ENCODE data around the gene PMM2. TPM values are rescaled to one million over a fixed set of nuclear protein-coding genes. Genes with fewer than 3 reads are reported as not detected.

The PMM2 gene
- total and polyA plus RNA-seq, 2 donors (not counting 1 experiment from before 2014, with no cell fraction given) = 15.8 to 47.5 TPM

DNA sequence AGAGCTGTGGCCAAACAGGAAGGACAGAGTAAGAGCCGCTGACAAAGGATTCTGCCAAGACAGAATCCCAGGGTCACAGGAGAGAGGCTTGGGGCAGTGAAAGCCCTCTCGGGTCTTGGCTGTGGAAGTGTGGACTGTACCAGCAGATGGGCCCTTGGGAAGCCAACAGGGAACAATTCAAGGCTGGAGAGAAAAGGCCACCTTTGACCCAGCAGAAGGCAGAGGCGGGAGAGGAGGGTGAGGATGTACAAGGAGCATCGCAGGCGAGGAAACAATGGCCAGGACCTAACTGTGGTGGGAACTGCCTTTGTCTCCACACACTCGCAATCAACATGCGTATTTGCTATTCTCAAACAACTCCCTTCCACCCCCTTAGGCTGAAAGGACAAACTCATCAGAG lies 55.5 kb downstream of the PMM2 start:
- H3K4me1 ChIP-seq (ENCODE audit: control insufficient read depth in 2 of 2, insufficient read depth in 2 of 2, low read length in 2 of 2) = peaks cover 7 to 9% of the 10 kb centered on the region in 2 donors
- no peak overlapping the region for H3K27ac ChIP-seq (ENCODE audit: low read length in 2 of 2)
- H3K9me3 ChIP-seq (ENCODE audit: control extremely low read depth in 1 of 3, control insufficient read depth in 2 of 3, insufficient read depth in 1 of 3, low read length in 2 of 3) = no peaks in the 10 kb centered on the region
- H3K4me2 ChIP-seq (replicated peaks; ENCODE audit: low read depth, low read length, poor library complexity, severe bottlenecking) = no peak overlapping the region
- no peak overlapping the region for H3K4me3 ChIP-seq (ENCODE audit: control extremely low read depth in 1 of 5, extremely low read depth in 1 of 5, insufficient read depth in 1 of 5, low read depth in 2 of 5, low read length in 4 of 5)
- Mint-ChIP-seq H3K27me3 (no peaks in the 10 kb centered on the region), H3K27ac (no peak overlapping the region), H3K4me3 (no peak overlapping the region), H3K4me1 (peaks cover 22% of the 10 kb centered on the region), H3K9me3 (ENCODE audit: insufficient read depth) (no peaks in the 10 kb centered on the region)
- no peak overlapping the region for H3K9ac ChIP-seq (ENCODE audit: low read length)
- H3K27me3 ChIP-seq (replicated peaks in 1 of 4; ENCODE audit: control extremely low read depth in 1 of 4, control insufficient read depth in 3 of 4, insufficient read depth in 4 of 4, low read length in 3 of 4) = no peaks in the 10 kb centered on the region
- 99% methylated on average over 5 of the region's 7 CpGs for WGBS (ENCODE audit: insufficient coverage)
- H3K79me2 ChIP-seq (ENCODE audit: control insufficient read depth, insufficient read depth, low read length) = peaks cover 2% of the 10 kb centered on the region
- intact Hi-C loops (cut with micrococcal nuclease) = no loop called here
- TF ChIP-seq, protein P1, sequence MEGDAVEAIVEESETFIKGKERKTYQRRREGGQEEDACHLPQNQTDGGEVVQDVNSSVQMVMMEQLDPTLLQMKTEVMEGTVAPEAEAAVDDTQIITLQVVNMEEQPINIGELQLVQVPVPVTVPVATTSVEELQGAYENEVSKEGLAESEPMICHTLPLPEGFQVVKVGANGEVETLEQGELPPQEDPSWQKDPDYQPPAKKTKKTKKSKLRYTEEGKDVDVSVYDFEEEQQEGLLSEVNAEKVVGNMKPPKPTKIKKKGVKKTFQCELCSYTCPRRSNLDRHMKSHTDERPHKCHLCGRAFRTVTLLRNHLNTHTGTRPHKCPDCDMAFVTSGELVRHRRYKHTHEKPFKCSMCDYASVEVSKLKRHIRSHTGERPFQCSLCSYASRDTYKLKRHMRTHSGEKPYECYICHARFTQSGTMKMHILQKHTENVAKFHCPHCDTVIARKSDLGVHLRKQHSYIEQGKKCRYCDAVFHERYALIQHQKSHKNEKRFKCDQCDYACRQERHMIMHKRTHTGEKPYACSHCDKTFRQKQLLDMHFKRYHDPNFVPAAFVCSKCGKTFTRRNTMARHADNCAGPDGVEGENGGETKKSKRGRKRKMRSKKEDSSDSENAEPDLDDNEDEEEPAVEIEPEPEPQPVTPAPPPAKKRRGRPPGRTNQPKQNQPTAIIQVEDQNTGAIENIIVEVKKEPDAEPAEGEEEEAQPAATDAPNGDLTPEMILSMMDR (IDR thresholded peaks at IDR 0.05) = no peak
- TF ChIP-seq EZH2 (IDR thresholded peaks at IDR 0.05; ENCODE audit: borderline replicate concordance, insufficient read depth, low read depth, low read length, poor library complexity, severe bottlenecking) = no peak
- peaks cover 0 to 31% of the 10 kb centered on the region in 2 experiments for H3K36me3 ChIP-seq (replicated peaks in 1 of 2; ENCODE audit: control extremely low read depth in 1 of 2, control insufficient read depth in 1 of 2, extremely low read depth in 1 of 2, insufficient read depth in 2 of 2, low read length in 1 of 2)
- H2AFZ ChIP-seq (ENCODE audit: insufficient read depth, low read depth, low read length, poor library complexity, severe bottlenecking) = no peak overlapping the region
- DNase-seq (no peak), ATAC-seq (ENCODE audit: low read depth) (no peak)
- ChIA-PET CTCF (interaction anchor here (1.0 to 2.0 kb wide), 2 partner anchors 20 to 27 kb away, joined by 3 to 10 read pairs; no protein-coding TSS in a partner anchor), POLR2A (no interaction called here)
- H4K20me1 ChIP-seq (ENCODE audit: control insufficient read depth, insufficient read depth, low read length, poor library complexity, severe bottlenecking) = peaks cover 9% of the 10 kb centered on the region

DNA sequence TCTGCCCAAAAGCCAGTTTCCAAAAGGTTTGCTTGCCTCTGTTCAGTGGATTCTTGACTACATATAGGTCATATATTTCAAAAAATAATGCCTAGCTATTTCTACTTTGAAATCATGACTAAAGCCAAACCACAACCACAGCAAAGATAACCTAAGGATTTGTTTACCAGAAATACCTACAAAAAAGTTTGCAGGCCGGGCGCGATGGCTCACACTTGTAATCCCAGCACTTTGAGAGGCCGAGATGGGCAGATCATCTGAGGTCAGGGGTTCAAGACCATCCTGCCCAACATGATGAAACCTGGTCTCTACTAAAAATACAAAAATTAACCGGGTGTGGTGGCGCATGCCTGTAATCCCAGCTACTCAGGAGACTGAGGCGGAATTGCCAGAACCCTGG lies 56.0 kb downstream of the PMM2 start:
- Histone ChIP-seq H3K36me3 (replicated peaks in 1 of 2; ENCODE audit: control extremely low read depth in 1 of 2, control insufficient read depth in 1 of 2, extremely low read depth in 1 of 2, insufficient read depth in 2 of 2, low read length in 1 of 2) (peaks cover 0 to 34% of the 10 kb centered on the region in 2 experiments), H3K79me2 (ENCODE audit: control insufficient read depth, insufficient read depth, low read length) (peaks cover 4% of the 10 kb centered on the region), H3K27me3 (replicated peaks in 1 of 4; ENCODE audit: control extremely low read depth in 1 of 4, control insufficient read depth in 3 of 4, insufficient read depth in 4 of 4, low read length in 3 of 4) (no peaks in the 10 kb centered on the region), H3K9me3 (ENCODE audit: control extremely low read depth in 1 of 3, control insufficient read depth in 2 of 3, insufficient read depth in 1 of 3, low read length in 2 of 3) (no peaks in the 10 kb centered on the region), H4K20me1 (ENCODE audit: control insufficient read depth, insufficient read depth, low read length, poor library complexity, severe bottlenecking) (peaks cover 14% of the 10 kb centered on the region), H3K27ac (ENCODE audit: low read length in 2 of 2) (no peak overlapping the region), H2AFZ (ENCODE audit: insufficient read depth, low read depth, low read length, poor library complexity, severe bottlenecking) (no peak overlapping the region), H3K9ac (ENCODE audit: low read length) (no peak overlapping the region), H3K4me2 (replicated peaks; ENCODE audit: low read depth, low read length, poor library complexity, severe bottlenecking) (no peak overlapping the region), H3K4me1 (ENCODE audit: control insufficient read depth in 2 of 2, insufficient read depth in 2 of 2, low read length in 2 of 2) (peaks cover 7 to 9% of the 10 kb centered on the region in 2 donors), H3K4me3 (ENCODE audit: control extremely low read depth in 1 of 5, extremely low read depth in 1 of 5, insufficient read depth in 1 of 5, low read depth in 2 of 5, low read length in 4 of 5) (no peak overlapping the region)
- no peaks in the 10 kb centered on the region for H3K27me3 Mint-ChIP-seq
- peaks cover 22% of the 10 kb centered on the region for H3K4me1 Mint-ChIP-seq
- DNase-seq (no peak), ATAC-seq (ENCODE audit: low read depth) (no peak)
- TF ChIP-seq, protein P1 (IDR thresholded peaks at IDR 0.05) = no peak
- no peak for TF ChIP-seq EZH2 (IDR thresholded peaks at IDR 0.05; ENCODE audit: borderline replicate concordance, insufficient read depth, low read depth, low read length, poor library complexity, severe bottlenecking)
- WGBS (ENCODE audit: insufficient coverage) = 92% methylated on average over 6 of the region's 7 CpGs
- no peak overlapping the region for H3K27ac Mint-ChIP-seq
- ChIA-PET CTCF (interaction anchor here (3.1 kb wide), 1 partner anchor 26 kb away, joined by 12 read pairs; no protein-coding TSS in a partner anchor), POLR2A (no interaction called here)
- no peaks in the 10 kb centered on the region for H3K9me3 Mint-ChIP-seq (ENCODE audit: insufficient read depth)
- H3K4me3 Mint-ChIP-seq = no peak overlapping the region
- intact Hi-C loops (cut with micrococcal nuclease) = no loop called here

All from B cell (primary cell).